Right lobe of liver (tissue), 4 donors: ENCODE results near the gene ERICH2.

Source experiments
- POLR2A ChIP-seq: fragments of 450-650 bp; IDR thresholded peaks from one replicate; pipeline ENCODE4 v1.6.1; 2017; ENCODE audit warnings: antibody characterized with exemption, mild to moderate bottlenecking
- TF ChIP-seq, protein P1 (sequence below), 4 donors: fragments of 200-600 bp in 3 of 4; fragments of 450-650 bp in 1 of 4; IDR thresholded peaks; one replicate each; pipeline versions ENCODE4 v1.5.1 to v1.8.0; 2016 to 2022; ENCODE audit warnings: antibody characterized with exemption in 4 of 4, mild to moderate bottlenecking in 2 of 4
- donor health status: DM: no; HTN: no; CAD: no.
- donor health status: DM: no; HTN: no; CAD: no.
- donor health status: DM: no; HTN: yes; CAD: no.

DNA sequence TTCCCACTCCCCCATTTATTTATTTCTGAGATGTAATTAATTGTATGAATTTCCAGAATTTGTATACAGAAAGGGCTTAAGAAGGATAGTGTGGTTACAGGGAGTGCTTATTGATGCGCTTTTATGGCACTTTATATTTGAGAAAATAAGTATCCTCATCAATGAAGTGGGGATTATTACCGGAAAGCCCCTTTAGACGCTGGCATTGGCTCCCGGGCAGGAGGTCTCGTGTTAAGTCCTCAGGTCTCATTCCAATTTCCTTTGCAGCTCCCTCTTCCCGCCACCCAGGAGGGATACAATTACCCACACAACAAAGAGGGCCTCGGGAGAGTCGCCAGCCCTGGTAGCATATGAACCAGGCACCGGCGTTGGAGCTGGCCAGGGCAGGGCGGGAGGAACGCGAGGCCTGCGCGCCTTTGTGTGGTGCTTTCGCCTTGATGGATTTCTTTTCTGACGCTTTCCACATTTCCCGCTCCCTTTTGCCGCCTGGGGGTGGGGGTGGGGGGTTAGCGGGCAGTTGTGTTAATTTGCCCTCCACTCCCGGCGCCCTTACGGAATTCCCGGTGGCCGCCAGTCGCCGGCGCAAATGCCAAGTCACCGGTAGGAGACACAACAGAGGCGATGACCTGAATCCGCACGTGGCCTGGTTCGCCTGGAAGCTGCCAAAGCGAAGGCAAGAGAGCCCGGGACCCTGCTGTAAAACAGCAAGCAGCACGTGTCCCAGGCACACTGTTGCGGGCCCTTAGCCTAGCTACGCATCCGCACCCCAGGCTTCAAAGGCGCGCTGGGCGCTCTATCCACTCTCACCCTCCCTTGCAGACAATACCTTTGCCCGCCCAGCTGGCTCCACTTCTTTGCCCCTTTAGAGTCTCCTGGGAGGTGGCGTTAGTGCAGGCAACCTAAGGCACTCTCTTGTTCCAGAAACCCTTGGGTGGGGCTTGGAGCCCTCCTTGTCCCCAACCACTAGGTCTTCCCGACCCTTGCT is 49.8 kb downstream of the ERICH2 start:
- TF ChIP-seq, protein P1, sequence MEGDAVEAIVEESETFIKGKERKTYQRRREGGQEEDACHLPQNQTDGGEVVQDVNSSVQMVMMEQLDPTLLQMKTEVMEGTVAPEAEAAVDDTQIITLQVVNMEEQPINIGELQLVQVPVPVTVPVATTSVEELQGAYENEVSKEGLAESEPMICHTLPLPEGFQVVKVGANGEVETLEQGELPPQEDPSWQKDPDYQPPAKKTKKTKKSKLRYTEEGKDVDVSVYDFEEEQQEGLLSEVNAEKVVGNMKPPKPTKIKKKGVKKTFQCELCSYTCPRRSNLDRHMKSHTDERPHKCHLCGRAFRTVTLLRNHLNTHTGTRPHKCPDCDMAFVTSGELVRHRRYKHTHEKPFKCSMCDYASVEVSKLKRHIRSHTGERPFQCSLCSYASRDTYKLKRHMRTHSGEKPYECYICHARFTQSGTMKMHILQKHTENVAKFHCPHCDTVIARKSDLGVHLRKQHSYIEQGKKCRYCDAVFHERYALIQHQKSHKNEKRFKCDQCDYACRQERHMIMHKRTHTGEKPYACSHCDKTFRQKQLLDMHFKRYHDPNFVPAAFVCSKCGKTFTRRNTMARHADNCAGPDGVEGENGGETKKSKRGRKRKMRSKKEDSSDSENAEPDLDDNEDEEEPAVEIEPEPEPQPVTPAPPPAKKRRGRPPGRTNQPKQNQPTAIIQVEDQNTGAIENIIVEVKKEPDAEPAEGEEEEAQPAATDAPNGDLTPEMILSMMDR (IDR thresholded peaks at IDR 0.05) = no peak
- no peak for TF ChIP-seq POLR2A
